Activated naive CD4-positive, alpha-beta T cell treated with anti-CD3 and anti-CD28 coated beads, Interleukin-2, amount 50 U/mL, for 24 hours (primary cell): ENCODE measurements around the gene OR5J2.
"Not testable (repeated sequence)": the region's sequence is repeated elsewhere in the genome, so short reads cannot be mapped to it uniquely, and the experiment has no call there.

ENCODE experiments used
- H3K27ac Mint-ChIP-seq: one replicate; pipeline ENCODE4 v1.8.0; 2021; ENCODE audit warnings: mild to moderate bottlenecking, mixed read lengths
- H3K27me3 Mint-ChIP-seq: one replicate; pipeline ENCODE4 v1.8.0; 2021; ENCODE audit warnings: mixed read lengths
- H3K36me3 Mint-ChIP-seq: one replicate; pipeline ENCODE4 v1.8.0; 2021; ENCODE audit warnings: mixed read lengths
- H3K4me1 Mint-ChIP-seq: one replicate; pipeline ENCODE4 v1.8.0; 2021; ENCODE audit warnings: mixed read lengths
- H3K4me3 Mint-ChIP-seq: one replicate; pipeline ENCODE4 v1.8.0; 2021; ENCODE audit warnings: mild to moderate bottlenecking, mixed read lengths
- H3K9me3 Mint-ChIP-seq: one replicate; pipeline ENCODE4 v1.8.0; 2021; ENCODE audit warnings: mixed read lengths

OR5J2 gene

GRCh38 chr11:56176318-56176717, at the start of gene OR5J2:
OR5J2 (plus strand) TSS chr11:56176618; CDS start chr11:56176618, 0 bp downstream.
- no peaks in the 10 kb centered on the region for H3K36me3 Mint-ChIP-seq
- H3K27ac Mint-ChIP-seq, result no peak within 1 kb of the TSS
- H3K4me3 Mint-ChIP-seq, result no peak within 1 kb of the TSS
- no peaks in the 10 kb centered on the region for H3K27me3 Mint-ChIP-seq
- H3K4me1 Mint-ChIP-seq, result no peaks in the 10 kb centered on the region
- H3K9me3 Mint-ChIP-seq, result peaks cover 11% of the 10 kb centered on the region

GRCh38 chr11:56140151-56140661, 36.2 kb upstream of the OR5J2 start, which contains the start of gene OR8J3:
OR8J3 (minus strand) TSS chr11:56140201; CDS start chr11:56137718, 2,483 bp downstream.
- H3K27me3 Mint-ChIP-seq, result no peaks in the 10 kb centered on the region
- H3K27ac Mint-ChIP-seq, result no peak within 1 kb of the TSS
- H3K9me3 Mint-ChIP-seq, result peaks cover 16% of the 10 kb centered on the region
- no peaks in the 10 kb centered on the region for H3K36me3 Mint-ChIP-seq
- no peaks in the 10 kb centered on the region for H3K4me1 Mint-ChIP-seq
- H3K4me3 Mint-ChIP-seq, result no peak within 1 kb of the TSS

DNA sequence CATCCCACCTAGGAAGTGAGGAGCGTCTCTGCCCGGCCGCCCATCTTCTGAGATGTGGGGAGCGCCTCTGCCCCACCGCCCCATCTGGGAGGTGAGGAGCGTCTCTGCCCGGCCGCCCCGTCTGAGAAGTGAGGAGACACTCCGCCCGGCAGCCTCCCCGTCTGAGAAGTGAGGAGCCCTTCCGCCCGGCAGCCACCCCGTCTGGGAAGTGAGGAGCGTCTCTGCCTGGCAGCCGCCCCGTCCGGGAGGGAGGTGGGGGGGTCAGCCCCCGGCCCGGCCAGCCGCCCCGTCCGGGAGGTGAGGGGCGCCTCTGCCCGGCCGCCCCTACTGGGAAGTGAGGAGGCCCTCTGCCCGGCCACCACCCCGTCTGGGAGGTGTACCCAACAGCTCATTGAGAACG, 32.7 kb upstream of the OR5J2 start:
- peaks cover 10% of the 10 kb centered on the region for H3K9me3 Mint-ChIP-seq
- H3K4me1 Mint-ChIP-seq, H3K36me3 Mint-ChIP-seq, H3K4me3 Mint-ChIP-seq, H3K27me3 Mint-ChIP-seq, H3K27ac Mint-ChIP-seq: not testable (repeated sequence)

GRCh38 chr11:56151376-56151775, 25.0 kb upstream of the OR5J2 start:
- H3K27ac Mint-ChIP-seq, result no peak overlapping the region
- H3K4me3 Mint-ChIP-seq, result no peak overlapping the region
- H3K9me3 Mint-ChIP-seq, result peaks cover 25% of the 10 kb centered on the region
- no peaks in the 10 kb centered on the region for H3K4me1 Mint-ChIP-seq
- H3K36me3 Mint-ChIP-seq, result no peaks in the 10 kb centered on the region
- no peaks in the 10 kb centered on the region for H3K27me3 Mint-ChIP-seq

- no peaks in the 10 kb centered on the region for H3K27me3 Mint-ChIP-seq
- no peak overlapping the region for H3K27ac Mint-ChIP-seq
- peaks cover 25% of the 10 kb centered on the region for H3K9me3 Mint-ChIP-seq
- H3K4me3 Mint-ChIP-seq, result no peak overlapping the region
- H3K36me3 Mint-ChIP-seq, result no peaks in the 10 kb centered on the region
- no peaks in the 10 kb centered on the region for H3K4me1 Mint-ChIP-seq
Observed at GRCh38 chr11:56152333-56152732, 24.1 kb upstream of the OR5J2 start.

- H3K27me3 Mint-ChIP-seq, result no peaks in the 10 kb centered on the region
- no peak within 1 kb of the TSS for H3K27ac Mint-ChIP-seq
- H3K4me1 Mint-ChIP-seq, result no peaks in the 10 kb centered on the region
- no peaks in the 10 kb centered on the region for H3K36me3 Mint-ChIP-seq
- no peaks in the 10 kb centered on the region for H3K9me3 Mint-ChIP-seq
- no peak within 1 kb of the TSS for H3K4me3 Mint-ChIP-seq
Observed at GRCh38 chr11:56160217-56160616, 16.2 kb upstream of the OR5J2 start, which contains the start of gene OR8K5. OR8K5 (minus strand) TSS chr11:56160317; CDS start chr11:56160317, 0 bp downstream.

GRCh38 chr11:56163804-56164203, 12.6 kb upstream of the OR5J2 start:
- Mint-ChIP-seq H3K36me3 (no peaks in the 10 kb centered on the region), H3K9me3 (peaks cover 3% of the 10 kb centered on the region), H3K27ac (no peak overlapping the region), H3K4me3 (no peak overlapping the region), H3K27me3 (no peaks in the 10 kb centered on the region), H3K4me1 (no peaks in the 10 kb centered on the region)

- H3K4me1 Mint-ChIP-seq, result no peaks in the 10 kb centered on the region
- H3K36me3 Mint-ChIP-seq, result no peaks in the 10 kb centered on the region
- H3K27ac Mint-ChIP-seq, result no peak overlapping the region
- no peaks in the 10 kb centered on the region for H3K27me3 Mint-ChIP-seq
- H3K9me3 Mint-ChIP-seq, result peaks cover 10% of the 10 kb centered on the region
- no peak overlapping the region for H3K4me3 Mint-ChIP-seq
Observed at GRCh38 chr11:56172256-56172830, 4.1 kb upstream of the OR5J2 start.

GRCh38 chr11:56183459-56183858, 7.0 kb downstream of the OR5J2 start:
- Mint-ChIP-seq H3K36me3 (no peaks in the 10 kb centered on the region), H3K9me3 (peaks cover 10% of the 10 kb centered on the region), H3K27ac (no peak overlapping the region), H3K27me3 (no peaks in the 10 kb centered on the region), H3K4me3 (no peak overlapping the region), H3K4me1 (no peaks in the 10 kb centered on the region)

- H3K27ac Mint-ChIP-seq, result no peak overlapping the region
- H3K27me3 Mint-ChIP-seq, result no peaks in the 10 kb centered on the region
- H3K9me3 Mint-ChIP-seq, result peaks cover 3% of the 10 kb centered on the region
Observed at GRCh38 chr11:56188602-56189001, 12.2 kb downstream of the OR5J2 start.

DNA sequence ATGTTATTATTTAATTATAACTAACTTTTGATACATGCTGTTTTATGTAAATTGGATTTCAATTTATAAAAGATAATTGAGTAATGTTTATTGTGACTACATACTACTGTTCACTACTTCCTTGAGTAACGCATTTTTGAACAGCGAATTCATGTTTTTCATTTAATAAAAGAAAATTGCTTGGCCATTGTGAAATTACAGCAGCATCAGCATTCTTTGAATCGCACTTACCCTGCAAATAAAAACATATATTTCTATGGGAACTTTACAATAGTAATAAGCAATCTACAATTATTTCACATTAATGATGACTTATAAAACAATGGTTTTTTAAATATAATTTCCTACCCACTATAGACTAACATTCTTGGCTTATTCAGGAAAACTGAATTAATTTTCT, 20.3 kb downstream of the OR5J2 start:
- H3K36me3 Mint-ChIP-seq, result no peaks in the 10 kb centered on the region
- no peaks in the 10 kb centered on the region for H3K27me3 Mint-ChIP-seq
- H3K4me3 Mint-ChIP-seq, result no peak overlapping the region
- H3K27ac Mint-ChIP-seq, result no peak overlapping the region
- H3K9me3 Mint-ChIP-seq, result peaks cover 18% of the 10 kb centered on the region
- H3K4me1 Mint-ChIP-seq, result no peaks in the 10 kb centered on the region

More at GRCh38 chr11:56188602-56189001, 12.2 kb downstream of the OR5J2 start:
- no peak overlapping the region for H3K4me3 Mint-ChIP-seq
- H3K4me1 Mint-ChIP-seq, result no peaks in the 10 kb centered on the region
- no peaks in the 10 kb centered on the region for H3K36me3 Mint-ChIP-seq

- no peak overlapping the region for H3K4me3 Mint-ChIP-seq
- H3K27ac Mint-ChIP-seq, result no peak overlapping the region
- peaks cover 18% of the 10 kb centered on the region for H3K9me3 Mint-ChIP-seq
- no peaks in the 10 kb centered on the region for H3K4me1 Mint-ChIP-seq
- no peaks in the 10 kb centered on the region for H3K36me3 Mint-ChIP-seq
- no peaks in the 10 kb centered on the region for H3K27me3 Mint-ChIP-seq
Observed at GRCh38 chr11:56197367-56197766, 20.9 kb downstream of the OR5J2 start.

- H3K27me3 Mint-ChIP-seq, result no peaks in the 10 kb centered on the region
- H3K27ac Mint-ChIP-seq, result no peak overlapping the region
- no peaks in the 10 kb centered on the region for H3K36me3 Mint-ChIP-seq
- peaks cover 11% of the 10 kb centered on the region for H3K9me3 Mint-ChIP-seq
- no peaks in the 10 kb centered on the region for H3K4me1 Mint-ChIP-seq
- no peak overlapping the region for H3K4me3 Mint-ChIP-seq
Observed at GRCh38 chr11:56207790-56208189, 31.4 kb downstream of the OR5J2 start.

DNA sequence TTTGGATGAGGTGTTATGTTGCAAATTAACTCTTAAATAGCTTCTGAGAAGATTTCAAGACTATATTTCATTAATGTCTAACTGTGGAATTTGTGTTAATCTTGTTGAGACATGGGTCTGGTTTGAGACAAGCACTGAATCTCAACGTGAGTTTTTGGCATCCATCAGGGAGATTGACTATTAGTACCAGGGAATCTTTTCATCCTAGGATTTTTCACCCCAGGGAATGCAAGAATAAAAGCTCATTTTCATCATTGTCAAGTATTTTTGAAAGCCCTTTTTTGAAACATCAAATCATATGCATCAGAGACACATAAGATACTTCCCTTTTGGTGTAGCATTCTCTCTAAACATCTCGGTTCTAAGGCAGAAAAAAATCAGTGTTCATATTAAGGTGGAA, 38.1 kb downstream of the OR5J2 start:
- H3K4me3 Mint-ChIP-seq, result no peak overlapping the region
- H3K27ac Mint-ChIP-seq, result no peak overlapping the region
- H3K27me3 Mint-ChIP-seq, result no peaks in the 10 kb centered on the region
- H3K9me3 Mint-ChIP-seq, result peaks cover 5% of the 10 kb centered on the region
- H3K4me1 Mint-ChIP-seq, result no peaks in the 10 kb centered on the region
- no peaks in the 10 kb centered on the region for H3K36me3 Mint-ChIP-seq

- H3K27me3 Mint-ChIP-seq, H3K9me3 Mint-ChIP-seq, H3K4me1 Mint-ChIP-seq, H3K4me3 Mint-ChIP-seq, H3K27ac Mint-ChIP-seq, H3K36me3 Mint-ChIP-seq: not testable (repeated sequence)
Observed at GRCh38 chr11:56219735-56220134, 43.3 kb downstream of the OR5J2 start.
